ENCODE results near the gene FAM240A.

The FAM240A gene

GRCh38 chr3:46667657-46668056 lies 55.3 kb downstream of the FAM240A start (continued):
- TF ChIP-seq PATZ1 (CRISPR knock-in tag; IDR thresholded peaks at IDR 0.05; ENCODE audit: borderline replicate concordance) (no peak), OSR1 (CRISPR knock-in tag; IDR thresholded peaks at IDR 0.05) (no peak), TCF4 (CRISPR knock-in tag; IDR thresholded peaks at IDR 0.05; ENCODE audit: borderline replicate concordance) (no peak), ISL1 (CRISPR knock-in tag; IDR thresholded peaks at IDR 0.05) (no peak), ZNF70 (CRISPR knock-in tag; IDR thresholded peaks at IDR 0.05) (no peak)

- ATAC-seq: no peak
Measured at GRCh38 chr3:46668116-46668515, 55.8 kb downstream of the FAM240A start.

More at GRCh38 chr3:46668116-46668515, 55.8 kb downstream of the FAM240A start:
- TF ChIP-seq TSHZ2 (CRISPR knock-in tag; IDR thresholded peaks at IDR 0.05) (no peak), OSR1 (CRISPR knock-in tag; IDR thresholded peaks at IDR 0.05) (no peak), TCF4 (CRISPR knock-in tag; IDR thresholded peaks at IDR 0.05; ENCODE audit: borderline replicate concordance) (no peak), POU6F1 (CRISPR knock-in tag; IDR thresholded peaks at IDR 0.05; ENCODE audit: borderline replicate concordance, low read depth) (no peak), PPARA (CRISPR knock-in tag; IDR thresholded peaks at IDR 0.05; ENCODE audit: borderline replicate concordance) (no peak), GLIS3 (CRISPR knock-in tag; IDR thresholded peaks at IDR 0.05) (no peak), ZC3H10 (CRISPR knock-in tag; IDR thresholded peaks at IDR 0.05) (no peak), CSDC2 (CRISPR knock-in tag; IDR thresholded peaks at IDR 0.05) (no peak), ZFP30 (CRISPR knock-in tag; IDR thresholded peaks at IDR 0.05) (no peak), ISL1 (CRISPR knock-in tag; IDR thresholded peaks at IDR 0.05) (no peak), RARB (CRISPR knock-in tag; IDR thresholded peaks at IDR 0.05) (no peak), PATZ1 (CRISPR knock-in tag; IDR thresholded peaks at IDR 0.05; ENCODE audit: borderline replicate concordance) (no peak), ZNF70 (CRISPR knock-in tag; IDR thresholded peaks at IDR 0.05) (no peak), CREB5 (CRISPR knock-in tag; IDR thresholded peaks at IDR 0.05; ENCODE audit: low read depth) (no peak), ZNF565 (CRISPR knock-in tag; conservative IDR thresholded peaks at IDR 0.05; ENCODE audit: low read depth) (no peak)
